MCF 10A (cell line): Measurements from ENCODE around the gene KCNK16. TPM values are rescaled to one million over a fixed set of nuclear protein-coding genes. Genes with fewer than 3 reads are reported as not detected.

Experiments
- BruUV-seq: library from RNA; stranded (reverse); fragments of 400-500 nt; replicated peaks from 2 replicates; lab custom pipeline; 2021; lab: Mats Ljungman, UMichigan
- CTCF ChIA-PET: fragments of 300-600 bp; sonication (Branson Sonifier 250); formaldehyde crosslinking; extraction: SDS; loops from one replicate; lab custom pipeline; 2021; ENCODE audit warnings: antibody characterized with exemption, inconsistent platforms; lab: Yijun Ruan, JAX
- POLR2A ChIA-PET: fragments of 300-600, 350-650 bp; sonication (Branson Sonifier 250); formaldehyde crosslinking; extraction: SDS; loops from one replicate; lab custom pipeline; 2020; ENCODE audit warnings: antibody characterized with exemption, inconsistent platforms; lab: Yijun Ruan, JAX
- DNase-seq: peaks from one replicate; pipeline ENCODE4 v3.0.0-alpha.2; 2018; ENCODE audit not compliant: unreplicated experiment
- H3K27ac Mint-ChIP-seq: one replicate; pipeline ENCODE4 v1.8.0; 2022; ENCODE audit warnings: mild to moderate bottlenecking, low read depth, mixed read lengths; ENCODE audit not compliant: unreplicated experiment
- H3K27me3 Mint-ChIP-seq: one replicate; pipeline ENCODE4 v1.8.0; 2022; ENCODE audit warnings: mixed read lengths; ENCODE audit not compliant: insufficient read depth, unreplicated experiment
- H3K36me3 Mint-ChIP-seq: one replicate; pipeline ENCODE4 v1.8.0; 2022; ENCODE audit warnings: mild to moderate bottlenecking, moderate library complexity, mixed read lengths; ENCODE audit not compliant: insufficient read depth, unreplicated experiment
- H3K4me1 Mint-ChIP-seq: one replicate; pipeline ENCODE4 v1.8.0; 2022; ENCODE audit warnings: mixed read lengths; ENCODE audit not compliant: insufficient read depth, unreplicated experiment
- H3K4me3 Mint-ChIP-seq: one replicate; pipeline ENCODE4 v1.8.0; 2022; ENCODE audit warnings: mild to moderate bottlenecking, moderate library complexity, mixed read lengths; ENCODE audit not compliant: unreplicated experiment
- H3K9me3 Mint-ChIP-seq: one replicate; pipeline ENCODE4 v1.8.0; 2022; ENCODE audit warnings: mixed read lengths; ENCODE audit not compliant: unreplicated experiment
- intact Hi-C: fragments of 100-400 bp; cut with micrococcal nuclease; formaldehyde crosslinking; loops from 2 replicates; pipeline ENCODE4 v1.14.1; 2022
- total RNA-seq: library from RNA; stranded (reverse); gene quantifications from 2 replicates; pipeline ENCODE4 v1.2.3, GENCODE V29; 2022
- TF ChIP-seq, protein P1 (sequence below): fragments of 200-600 bp; IDR thresholded peaks from one replicate; pipeline ENCODE4 v1.8.0; 2022; ENCODE audit warnings: antibody characterized with exemption, mild to moderate bottlenecking; ENCODE audit not compliant: unreplicated experiment

Gene KCNK16
- total RNA-seq, 1 experiment from 2014 or later = not detected

DNA sequence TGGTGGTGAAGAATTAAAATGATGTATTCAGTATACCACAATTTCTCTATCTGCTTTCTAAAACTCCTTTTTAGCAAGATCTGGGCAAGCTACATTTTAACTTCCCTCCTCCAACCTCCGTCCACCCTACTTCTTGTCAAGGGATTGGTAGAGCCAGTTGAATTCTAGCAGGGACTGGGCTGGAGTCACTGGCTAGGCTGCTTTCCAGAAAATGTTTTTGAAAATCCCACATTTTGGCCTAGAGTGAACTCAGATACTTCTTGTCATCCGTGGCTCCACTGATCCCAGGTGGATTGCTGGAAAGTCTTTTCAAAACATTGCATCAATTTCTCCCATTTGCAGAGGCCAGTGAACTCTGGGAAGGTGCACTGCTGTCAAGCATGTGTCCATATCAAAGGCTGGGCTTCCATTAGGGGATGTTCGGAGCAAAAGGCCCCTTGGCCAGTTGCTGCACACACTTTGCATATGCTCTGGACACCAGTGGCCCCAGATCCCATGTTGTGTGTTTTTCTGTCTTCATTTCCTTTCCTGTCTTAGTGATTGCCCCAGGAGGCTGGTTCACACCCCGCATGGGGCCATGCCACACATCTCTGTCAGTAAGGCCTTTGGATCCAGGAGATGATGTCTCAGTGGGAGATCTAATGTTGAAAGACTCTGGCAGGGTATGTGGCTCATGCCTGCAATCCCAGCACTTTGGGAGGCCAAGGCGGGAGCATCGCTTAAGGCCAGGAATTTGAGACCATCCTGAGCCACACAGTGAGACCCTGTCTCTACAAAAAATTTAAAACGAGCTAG, 11.3 kb upstream of the KCNK16 start:
- intact Hi-C loops = no loop called here
- peaks cover 36% of the 10 kb centered on the region for H3K27me3 Mint-ChIP-seq
- CTCF ChIA-PET = interaction anchor here (0.6 to 1.3 kb wide), 2 partner anchors 14 to 571 kb away, joined by 3 read pairs; no protein-coding TSS in a partner anchor
- H3K9me3 Mint-ChIP-seq = no peaks in the 10 kb centered on the region
- H3K36me3 Mint-ChIP-seq = no peaks in the 10 kb centered on the region
- H3K4me1 Mint-ChIP-seq = peaks cover 6% of the 10 kb centered on the region
- H3K4me3 Mint-ChIP-seq = no peak overlapping the region
- POLR2A ChIA-PET = no interaction called here
- TF ChIP-seq, protein P1, sequence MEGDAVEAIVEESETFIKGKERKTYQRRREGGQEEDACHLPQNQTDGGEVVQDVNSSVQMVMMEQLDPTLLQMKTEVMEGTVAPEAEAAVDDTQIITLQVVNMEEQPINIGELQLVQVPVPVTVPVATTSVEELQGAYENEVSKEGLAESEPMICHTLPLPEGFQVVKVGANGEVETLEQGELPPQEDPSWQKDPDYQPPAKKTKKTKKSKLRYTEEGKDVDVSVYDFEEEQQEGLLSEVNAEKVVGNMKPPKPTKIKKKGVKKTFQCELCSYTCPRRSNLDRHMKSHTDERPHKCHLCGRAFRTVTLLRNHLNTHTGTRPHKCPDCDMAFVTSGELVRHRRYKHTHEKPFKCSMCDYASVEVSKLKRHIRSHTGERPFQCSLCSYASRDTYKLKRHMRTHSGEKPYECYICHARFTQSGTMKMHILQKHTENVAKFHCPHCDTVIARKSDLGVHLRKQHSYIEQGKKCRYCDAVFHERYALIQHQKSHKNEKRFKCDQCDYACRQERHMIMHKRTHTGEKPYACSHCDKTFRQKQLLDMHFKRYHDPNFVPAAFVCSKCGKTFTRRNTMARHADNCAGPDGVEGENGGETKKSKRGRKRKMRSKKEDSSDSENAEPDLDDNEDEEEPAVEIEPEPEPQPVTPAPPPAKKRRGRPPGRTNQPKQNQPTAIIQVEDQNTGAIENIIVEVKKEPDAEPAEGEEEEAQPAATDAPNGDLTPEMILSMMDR = no peak
- DNase-seq = no peak
- H3K27ac Mint-ChIP-seq = no peak overlapping the region
- no TSS peak for BruUV-seq

DNA sequence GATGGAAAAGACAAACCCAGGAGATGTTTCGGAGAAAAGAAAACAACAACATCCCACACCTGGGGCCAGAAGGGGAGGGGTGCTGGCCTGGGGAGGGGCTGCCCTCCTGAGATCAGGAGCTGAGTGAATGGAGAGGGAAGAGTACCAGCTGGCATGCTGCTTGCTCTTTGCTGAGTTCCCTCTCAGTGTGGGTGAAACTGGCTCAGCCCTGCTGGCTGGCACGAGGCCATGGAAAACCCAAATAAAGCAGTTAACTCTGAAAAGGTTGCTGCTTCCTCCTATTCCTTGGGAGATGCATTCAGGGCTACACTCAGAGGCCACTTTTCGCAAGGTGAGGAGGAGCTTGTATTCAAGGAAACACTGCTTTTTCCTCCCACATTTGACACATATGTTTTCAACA, 8.0 kb upstream of the KCNK16 start:
- no peaks in the 10 kb centered on the region for H3K36me3 Mint-ChIP-seq
- no peak overlapping the region for H3K4me3 Mint-ChIP-seq
- H3K4me1 Mint-ChIP-seq = no peaks in the 10 kb centered on the region
- POLR2A ChIA-PET = no interaction called here
- no peaks in the 10 kb centered on the region for H3K9me3 Mint-ChIP-seq
- DNase-seq = no peak
- intact Hi-C loops = no loop called here
- H3K27me3 Mint-ChIP-seq = peaks cover 52% of the 10 kb centered on the region
- CTCF ChIA-PET = interaction anchor here (0.5 to 1.4 kb wide), 2 partner anchors 16 to 20 kb away, joined by 3 to 4 read pairs; no protein-coding TSS in a partner anchor
- BruUV-seq = no TSS peak
- TF ChIP-seq, protein P1 = no peak
- H3K27ac Mint-ChIP-seq = no peak overlapping the region

DNA sequence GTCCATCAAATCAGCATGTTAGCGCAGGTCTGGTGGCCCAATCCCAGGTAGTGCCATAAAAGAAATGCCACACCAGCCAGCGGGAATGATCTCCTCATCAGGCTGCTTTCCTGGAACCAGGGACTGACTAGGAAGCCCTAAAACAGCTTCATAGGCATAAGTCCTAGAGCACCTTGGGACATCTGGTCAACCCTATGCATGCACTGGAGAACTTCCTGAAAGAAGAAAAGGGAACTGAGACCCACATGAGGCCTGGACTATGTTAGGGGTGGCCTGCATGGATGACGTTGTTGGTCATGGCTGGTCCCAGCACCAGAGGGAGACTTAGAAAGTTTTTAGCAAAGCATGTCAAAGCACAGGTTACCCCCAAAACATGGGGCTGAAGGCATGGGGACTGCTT, 7.6 kb upstream of the KCNK16 start:
- H3K9me3 Mint-ChIP-seq = no peaks in the 10 kb centered on the region
- TF ChIP-seq, protein P1 = no peak
- no peaks in the 10 kb centered on the region for H3K36me3 Mint-ChIP-seq
- no TSS peak for BruUV-seq
- peaks cover 52% of the 10 kb centered on the region for H3K27me3 Mint-ChIP-seq
- ChIA-PET POLR2A (no interaction called here), CTCF (interaction anchor here (1.4 kb wide), 1 partner anchor 20 kb away, joined by 4 read pairs; no protein-coding TSS in a partner anchor)
- H3K27ac Mint-ChIP-seq = no peak overlapping the region
- intact Hi-C loops = no loop called here
- H3K4me3 Mint-ChIP-seq = no peak overlapping the region
- DNase-seq = no peak
- H3K4me1 Mint-ChIP-seq = no peaks in the 10 kb centered on the region

DNA sequence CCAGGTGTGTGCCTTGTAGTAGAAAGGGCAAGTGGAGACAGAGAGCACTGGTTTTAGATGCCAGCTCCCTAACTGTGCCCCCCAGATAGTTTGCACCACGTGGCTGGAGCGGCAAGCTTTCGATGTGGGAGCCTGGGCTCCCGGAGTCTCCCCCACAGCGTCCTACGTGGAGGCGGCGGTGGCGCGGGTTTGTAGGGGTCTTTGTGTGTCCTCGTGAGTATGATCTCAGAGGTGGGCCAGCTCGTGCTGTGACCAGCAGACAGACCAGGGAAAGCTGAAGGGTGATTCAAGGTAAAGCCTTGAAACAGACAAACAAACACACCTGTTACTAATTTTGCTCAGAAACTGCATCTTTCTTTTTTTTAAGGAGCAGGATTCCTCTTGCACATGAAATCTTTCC, 5.6 kb upstream of the KCNK16 start:
- Mint-ChIP-seq H3K27me3 (peaks cover 59% of the 10 kb centered on the region), H3K9me3 (no peaks in the 10 kb centered on the region), H3K36me3 (no peaks in the 10 kb centered on the region), H3K4me3 (no peak overlapping the region), H3K27ac (no peak overlapping the region), H3K4me1 (no peaks in the 10 kb centered on the region)
- BruUV-seq = no TSS peak
- intact Hi-C loops = no loop called here
- TF ChIP-seq, protein P1 = no peak
- CTCF ChIA-PET = interaction anchor here (0.6 to 1.4 kb wide), 3 partner anchors 18 to 603 kb away, joined by 3 to 10 read pairs (median 6); no protein-coding TSS in a partner anchor
- POLR2A ChIA-PET = no interaction called here
- DNase-seq = no peak
